HG03108 (cell line): ENCODE data around the gene LKAAEAR1.
"Not testable (repeated sequence)": the region's sequence is repeated elsewhere in the genome, so short reads cannot be mapped to it uniquely, and the experiment has no call there.

Source experiments
- ATAC-seq: cut with Tn5 transposase; IDR thresholded peaks from one replicate; pipeline ENCODE4 v1.9.1; 2021; ENCODE audit warnings: moderate library complexity; ENCODE audit not compliant: unreplicated experiment

Gene LKAAEAR1

DNA sequence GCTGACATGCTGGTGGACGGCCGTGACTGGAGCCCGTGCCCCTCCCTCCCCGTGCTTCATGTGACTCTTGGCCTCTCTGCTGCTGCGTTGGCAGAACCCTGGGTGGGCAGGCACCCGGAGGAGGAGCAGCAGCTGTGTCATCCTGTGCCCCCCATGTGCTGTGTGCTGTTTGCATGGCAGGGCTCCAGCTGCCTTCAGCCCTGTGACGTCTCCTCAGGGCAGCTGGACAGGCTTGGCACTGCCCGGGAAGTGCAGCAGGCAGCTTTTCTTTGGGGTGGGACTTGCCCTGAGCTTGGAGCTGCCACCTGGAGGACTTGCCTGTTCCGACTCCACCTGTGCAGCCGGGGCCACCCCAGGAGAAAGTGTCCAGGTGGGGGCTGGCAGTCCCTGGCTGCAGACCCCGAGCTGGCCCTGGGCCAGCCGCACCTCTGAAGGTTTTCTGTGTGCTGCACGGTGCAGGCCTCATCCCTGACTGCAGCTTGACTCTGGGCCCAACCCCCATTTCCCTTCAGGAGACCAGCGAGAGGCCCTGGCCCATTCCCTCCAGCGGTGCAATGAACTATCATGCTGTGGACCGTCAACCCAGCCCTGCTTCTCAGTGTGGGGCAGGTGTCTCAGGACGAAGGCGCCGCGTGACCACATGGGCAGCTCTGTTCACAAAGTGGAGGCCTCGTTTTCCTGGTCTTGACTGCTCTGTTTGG is 15.0 kb upstream of the LKAAEAR1 start:
- no peak for ATAC-seq

DNA sequence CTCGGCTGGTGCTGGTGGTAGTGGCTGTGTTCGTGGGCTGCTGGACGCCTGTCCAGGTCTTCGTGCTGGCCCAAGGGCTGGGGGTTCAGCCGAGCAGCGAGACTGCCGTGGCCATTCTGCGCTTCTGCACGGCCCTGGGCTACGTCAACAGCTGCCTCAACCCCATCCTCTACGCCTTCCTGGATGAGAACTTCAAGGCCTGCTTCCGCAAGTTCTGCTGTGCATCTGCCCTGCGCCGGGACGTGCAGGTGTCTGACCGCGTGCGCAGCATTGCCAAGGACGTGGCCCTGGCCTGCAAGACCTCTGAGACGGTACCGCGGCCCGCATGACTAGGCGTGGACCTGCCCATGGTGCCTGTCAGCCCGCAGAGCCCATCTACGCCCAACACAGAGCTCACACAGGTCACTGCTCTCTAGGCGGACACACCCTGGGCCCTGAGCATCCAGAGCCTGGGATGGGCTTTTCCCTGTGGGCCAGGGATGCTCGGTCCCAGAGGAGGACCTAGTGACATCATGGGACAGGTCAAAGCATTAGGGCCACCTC is 14.3 kb upstream of the LKAAEAR1 start:
- no peak for ATAC-seq

- no peak for ATAC-seq
Measured at GRCh38 chr20:64096535-64096934, 12.3 kb upstream of the LKAAEAR1 start.

GRCh38 chr20:64095927-64096326 is 11.7 kb upstream of the LKAAEAR1 start:
- ATAC-seq: no peak

DNA sequence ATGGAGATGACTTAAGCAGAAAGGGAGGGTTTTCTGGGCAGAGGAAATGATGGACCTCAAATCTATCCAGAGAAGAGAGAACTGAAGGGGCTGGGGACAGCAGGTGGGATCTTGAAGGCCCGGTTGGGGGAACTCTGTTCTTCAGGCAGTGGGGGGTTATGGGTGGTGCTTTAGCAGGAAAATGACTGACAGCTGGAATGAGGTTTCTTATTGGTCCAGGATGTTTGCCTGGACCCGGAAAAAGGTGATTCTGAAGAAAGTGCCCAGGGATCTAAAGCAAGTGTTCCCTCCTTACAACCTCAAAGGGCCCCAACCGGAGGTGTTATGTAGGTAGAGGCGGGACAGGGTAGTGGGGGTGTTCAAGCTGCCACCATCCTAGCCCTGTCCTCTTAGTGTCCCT is 11.3 kb upstream of the LKAAEAR1 start:
- no peak for ATAC-seq

DNA sequence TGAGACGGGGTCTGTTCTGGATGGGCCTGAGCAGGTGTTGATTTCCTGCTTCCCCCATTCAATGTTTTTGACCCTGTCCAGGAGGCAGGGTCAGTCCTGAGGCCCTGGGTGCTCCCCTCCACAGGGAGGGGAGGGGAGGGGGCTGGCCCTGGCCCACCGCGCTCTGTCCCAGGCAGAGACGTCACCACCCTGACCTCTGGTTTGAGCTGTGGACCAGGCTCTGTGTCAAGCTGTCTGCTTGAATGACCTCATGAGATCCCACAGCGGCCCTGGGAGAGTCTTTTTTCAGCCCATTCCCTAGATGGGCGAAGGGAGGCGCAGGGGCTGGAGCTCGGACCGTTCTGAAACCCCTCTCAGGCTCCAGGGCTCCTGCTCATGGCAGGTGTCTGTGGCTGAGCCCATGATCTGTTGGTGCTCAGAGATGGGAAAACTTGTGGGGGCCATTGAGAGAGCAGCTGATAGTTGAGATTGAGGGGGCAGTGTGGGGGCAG is 8.9 kb upstream of the LKAAEAR1 start:
- no peak for ATAC-seq

DNA sequence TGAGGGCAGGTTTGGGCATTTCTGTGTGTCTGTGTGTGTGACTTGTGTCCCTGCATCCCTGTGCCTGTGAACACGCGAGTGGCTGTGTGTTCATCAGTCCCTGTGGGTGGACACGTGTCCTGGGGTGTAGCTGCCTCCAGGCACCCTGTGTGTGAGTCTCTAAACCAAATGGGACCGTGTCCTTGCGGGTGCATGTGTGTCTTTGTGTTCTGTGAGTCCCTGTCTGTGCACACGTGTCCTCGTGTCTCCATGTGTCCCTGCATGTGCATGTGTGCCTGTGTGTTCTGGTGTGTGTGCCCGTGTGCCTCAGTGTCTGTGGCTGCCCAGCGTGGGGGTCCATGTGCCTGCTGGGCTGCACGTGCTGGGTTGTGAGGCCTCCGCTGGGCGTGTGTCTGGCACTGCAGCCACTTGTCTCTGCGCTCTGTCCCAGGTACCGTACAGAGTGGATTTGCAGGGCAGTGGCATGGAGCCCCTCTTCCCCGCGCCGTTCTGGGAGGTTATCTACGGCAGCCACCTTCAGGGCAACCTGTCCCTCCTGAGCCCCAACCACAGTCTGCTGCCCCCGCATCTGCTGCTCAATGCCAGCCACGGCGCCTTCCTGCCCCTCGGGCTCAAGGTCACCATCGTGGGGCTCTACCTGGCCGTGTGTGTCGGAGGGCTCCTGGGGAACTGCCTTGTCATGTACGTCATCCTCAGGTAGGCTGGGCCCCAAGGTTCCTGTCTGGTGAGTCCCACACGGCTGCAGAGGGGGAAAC is 8.2 kb upstream of the LKAAEAR1 start:
- ATAC-seq: no peak

DNA sequence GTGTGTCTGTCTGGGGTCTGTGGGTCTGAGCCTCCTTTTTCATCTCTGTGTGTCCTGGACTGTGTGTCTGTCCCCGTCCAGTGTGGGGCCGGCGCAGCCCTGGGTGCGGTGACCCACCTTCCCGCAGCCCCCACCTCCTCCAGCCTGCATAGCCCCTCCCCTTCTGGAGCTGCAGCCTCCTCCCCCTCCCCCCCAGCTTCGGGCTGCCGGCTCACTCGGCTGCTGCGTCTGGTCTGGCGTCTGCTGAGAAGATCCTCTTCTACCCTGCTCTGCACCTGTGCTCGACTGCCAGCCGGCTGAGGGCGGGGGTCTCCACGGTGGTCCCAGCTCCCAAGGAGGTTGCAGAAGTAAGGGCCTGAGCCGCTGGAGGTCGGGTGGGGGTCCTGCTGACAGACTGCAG is 7.6 kb upstream of the LKAAEAR1 start:
- no peak for ATAC-seq

- no peak for ATAC-seq
Measured at GRCh38 chr20:64091340-64091739, 7.1 kb upstream of the LKAAEAR1 start.

DNA sequence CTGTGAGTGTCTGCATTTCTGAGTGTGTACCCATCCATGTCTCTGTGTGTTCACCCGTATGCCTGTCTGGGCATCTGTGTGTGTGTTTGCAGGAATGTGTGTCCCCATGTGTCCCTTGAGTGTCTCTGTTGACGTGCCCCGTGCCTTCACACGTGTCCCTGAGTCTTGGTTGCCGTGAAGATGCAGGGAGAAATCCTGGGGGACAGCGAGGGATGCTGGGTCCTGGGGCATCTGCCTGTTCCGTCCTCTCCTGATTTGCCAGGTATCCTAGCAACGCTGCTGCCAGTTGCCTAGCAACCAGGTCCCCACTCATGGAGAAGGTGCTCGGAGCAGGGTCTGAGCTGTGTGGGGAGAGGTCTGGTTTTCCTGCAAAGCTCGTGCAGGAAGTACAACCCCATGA is 6.0 kb upstream of the LKAAEAR1 start:
- no peak for ATAC-seq

DNA sequence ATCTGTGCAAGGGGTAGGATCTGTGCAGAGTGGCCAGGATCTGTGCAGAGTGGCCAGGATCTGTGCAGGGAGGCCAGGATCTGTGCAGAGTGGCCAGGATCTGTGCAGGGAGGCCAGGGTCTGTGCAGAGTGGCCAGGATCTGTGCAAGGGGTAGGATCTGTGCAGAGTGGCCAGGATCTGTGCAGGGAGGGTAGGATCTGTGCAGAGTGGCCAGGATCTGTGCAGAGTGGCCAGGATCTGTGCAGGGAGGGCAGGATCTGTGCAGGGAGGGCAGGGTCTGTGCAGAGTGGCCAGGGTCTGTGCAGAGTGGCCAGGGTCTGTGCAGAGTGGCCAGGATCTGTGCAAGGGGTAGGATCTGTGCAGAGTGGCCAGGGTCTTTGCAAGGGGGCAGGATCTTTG is 4.4 kb upstream of the LKAAEAR1 start:
- ATAC-seq: not testable (repeated sequence)

DNA sequence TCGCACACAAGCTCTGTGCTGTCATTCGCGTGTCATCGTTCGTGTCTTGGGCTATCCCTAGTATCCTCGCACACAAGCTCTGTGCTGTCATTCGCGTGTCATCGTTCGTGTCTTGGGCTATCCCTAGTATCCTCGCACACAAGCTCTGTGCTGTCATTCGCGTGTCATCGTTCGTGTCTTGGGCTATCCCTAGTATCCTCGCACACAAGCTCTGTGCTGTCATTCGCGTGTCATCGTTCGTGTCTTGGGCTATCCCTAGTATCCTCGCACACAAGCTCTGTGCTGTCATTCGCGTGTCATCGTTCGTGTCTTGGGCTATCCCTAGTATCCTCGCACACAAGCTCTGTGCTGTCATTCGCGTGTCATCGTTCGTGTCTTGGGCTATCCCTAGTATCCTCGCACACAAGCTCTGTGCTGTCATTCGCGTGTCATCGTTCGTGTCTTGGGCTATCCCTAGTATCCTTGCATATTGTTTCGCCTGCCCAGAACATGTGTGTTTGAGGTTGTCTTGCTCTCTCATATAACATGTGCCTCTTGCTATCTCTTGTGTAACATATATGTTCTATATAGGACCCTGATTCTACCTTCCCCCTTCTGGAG is 3.1 kb upstream of the LKAAEAR1 start:
- not testable (repeated sequence) for ATAC-seq

DNA sequence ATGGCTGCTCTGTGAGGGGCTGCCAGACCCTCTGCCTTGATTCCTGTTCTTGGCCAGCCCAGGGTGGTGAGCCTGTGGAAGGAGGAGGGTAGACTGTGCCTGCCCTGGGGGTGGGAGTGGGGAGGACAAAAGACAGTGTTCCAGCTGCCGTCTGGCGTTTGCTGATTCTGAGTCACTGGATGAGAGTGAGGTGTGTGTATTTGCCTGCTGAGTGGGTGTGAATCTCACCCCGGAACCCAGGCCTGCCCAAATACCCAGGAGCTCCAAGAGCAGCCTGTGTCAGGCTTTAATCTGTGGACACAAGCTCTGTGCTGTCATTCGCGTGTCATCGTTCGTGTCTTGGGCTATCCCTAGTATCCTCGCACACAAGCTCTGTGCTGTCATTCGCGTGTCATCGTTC is 2.6 kb upstream of the LKAAEAR1 start:
- no peak for ATAC-seq

- ATAC-seq: no peak
Measured at GRCh38 chr20:64084685-64085152, 521 bp upstream of the LKAAEAR1 start.

DNA sequence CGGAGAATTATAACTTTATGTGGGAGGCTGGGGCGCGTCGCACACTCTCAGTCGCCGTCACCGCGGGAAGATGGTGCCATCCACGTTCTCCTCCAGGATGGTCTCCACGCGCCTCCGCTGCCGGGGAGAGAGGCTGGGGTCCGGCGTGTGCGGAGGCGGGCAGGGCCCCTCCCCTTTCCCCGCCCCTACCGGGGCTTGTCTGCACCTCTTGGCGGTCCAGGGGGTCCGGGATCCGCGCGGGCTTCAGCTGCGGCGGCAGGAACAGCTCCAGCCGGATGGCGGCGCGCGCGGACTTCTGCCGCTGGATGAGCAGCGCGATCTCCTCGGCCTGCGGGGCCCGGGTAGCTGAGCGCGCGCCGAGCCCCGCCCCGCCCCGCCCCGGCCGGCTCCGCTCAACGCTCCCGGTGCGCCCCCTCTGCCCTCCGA is 807 bp downstream of the LKAAEAR1 start:
- ATAC-seq: no peak

GRCh38 chr20:64082820-64083377 is 1.3 kb downstream of the LKAAEAR1 start:
- no peak for ATAC-seq

- ATAC-seq: no peak
Measured at GRCh38 chr20:64082126-64082731, 2.0 kb downstream of the LKAAEAR1 start.

DNA sequence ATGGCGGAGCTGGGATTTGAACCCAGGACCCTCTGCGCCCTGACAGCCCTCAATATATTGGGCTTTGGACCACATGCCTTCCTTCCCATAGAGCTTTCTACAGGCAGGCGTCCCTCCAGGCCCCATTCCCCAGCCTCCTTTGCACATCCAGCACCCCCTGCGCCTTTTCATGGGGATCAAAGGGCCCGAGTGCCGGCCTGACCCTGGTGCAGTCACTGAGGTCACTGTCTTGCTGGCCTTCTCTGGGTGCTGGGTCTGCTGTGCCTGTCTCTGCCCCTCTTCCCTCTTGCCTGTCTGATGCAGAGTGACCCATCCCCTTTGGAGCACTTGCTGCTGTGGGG is 2.6 kb downstream of the LKAAEAR1 start:
- no peak for ATAC-seq

DNA sequence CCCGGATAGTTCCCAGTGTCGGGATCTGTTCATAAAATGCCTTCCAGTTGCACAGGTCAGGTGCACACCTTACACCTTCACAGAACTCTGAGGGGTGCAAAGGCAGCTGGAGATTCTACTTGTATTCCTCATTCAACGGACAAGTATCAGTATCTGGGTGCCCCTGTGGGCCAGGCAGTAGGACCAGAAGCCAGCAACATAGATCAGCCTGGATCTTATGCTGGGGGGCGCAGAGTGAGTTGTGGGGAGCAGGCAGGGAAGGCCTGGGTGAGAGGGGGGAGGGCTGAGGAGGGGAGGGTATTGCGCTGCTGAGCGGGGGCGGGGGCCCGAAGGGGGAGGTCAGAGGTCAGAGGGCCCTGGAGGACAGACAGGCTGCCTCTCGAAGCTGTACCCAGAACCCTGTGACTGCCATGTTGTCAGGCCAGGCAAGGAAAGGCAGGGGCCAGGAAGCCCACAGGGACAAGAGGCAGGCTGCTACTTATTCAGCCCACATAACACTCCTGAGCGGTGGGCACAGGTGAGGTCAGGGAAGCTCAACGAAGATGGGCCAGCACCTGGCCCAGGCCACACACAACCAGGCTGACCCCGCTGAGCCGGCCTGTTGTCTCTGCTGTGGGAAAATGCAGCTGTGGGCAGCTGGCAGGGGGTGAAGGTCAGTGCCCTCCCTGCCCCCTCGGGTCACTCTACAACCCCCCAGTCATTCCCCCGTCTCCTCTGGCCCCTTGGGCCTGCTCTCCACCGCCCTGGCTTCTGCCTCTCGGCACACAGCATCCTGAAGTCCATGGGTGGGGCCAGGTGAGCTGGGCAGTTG is 3.2 kb downstream of the LKAAEAR1 start:
- ATAC-seq: no peak
